ENCODE measurements around the gene GPR17.

The GPR17 gene

GRCh38 chr2:127630096-127630863 lies 15.7 kb upstream of the GPR17 start:
- no peak for DNase-seq (ENCODE audit: low spot score)

GRCh38 chr2:127630864-127631540 lies 15.0 kb upstream of the GPR17 start:
- no peak for DNase-seq (ENCODE audit: low spot score)

- DNase-seq (ENCODE audit: low spot score) = no peak
Measured at GRCh38 chr2:127631541-127631996, 14.4 kb upstream of the GPR17 start.

GRCh38 chr2:127631997-127632581 lies 13.9 kb upstream of the GPR17 start:
- no peak for DNase-seq (ENCODE audit: low spot score)

- no peak for DNase-seq (ENCODE audit: low spot score)
Measured at GRCh38 chr2:127632592-127633489, 13.1 kb upstream of the GPR17 start.

GRCh38 chr2:127633556-127634065 lies 12.3 kb upstream of the GPR17 start:
- DNase-seq (ENCODE audit: low spot score) = no peak

- no peak for DNase-seq (ENCODE audit: low spot score)
Measured at GRCh38 chr2:127634066-127634617, 11.8 kb upstream of the GPR17 start.

GRCh38 chr2:127634626-127635379 lies 11.2 kb upstream of the GPR17 start:
- DNase-seq (ENCODE audit: low spot score) = no peak

GRCh38 chr2:127635380-127636237 lies 10.3 kb upstream of the GPR17 start:
- no peak for DNase-seq (ENCODE audit: low spot score)

- no peak for DNase-seq (ENCODE audit: low spot score)
Measured at GRCh38 chr2:127636248-127637235, 9.4 kb upstream of the GPR17 start.

- no peak for DNase-seq (ENCODE audit: low spot score)
Measured at GRCh38 chr2:127637236-127637630, 8.7 kb upstream of the GPR17 start.

- DNase-seq (ENCODE audit: low spot score) = peak; percentile 39
Measured at GRCh38 chr2:127637725-127638252, 8.2 kb upstream of the GPR17 start.

GRCh38 chr2:127638361-127639110 lies 7.4 kb upstream of the GPR17 start:
- DNase-seq (ENCODE audit: low spot score) = no peak

- DNase-seq (ENCODE audit: low spot score) = no peak
Measured at GRCh38 chr2:127639111-127639474, 6.9 kb upstream of the GPR17 start.

GRCh38 chr2:127640082-127641072 lies 5.6 kb upstream of the GPR17 start:
- DNase-seq (ENCODE audit: low spot score) = no peak

- no peak for DNase-seq (ENCODE audit: low spot score)
Measured at GRCh38 chr2:127641133-127641532, 4.8 kb upstream of the GPR17 start.

All from SW480 (cell line).